A172 (cell line): Measurements from ENCODE around the gene SLC22A17. TPM values are rescaled to one million over a fixed set of nuclear protein-coding genes. Genes with fewer than 3 reads are reported as not detected.
"Not testable (repeated sequence)": the region's sequence is repeated elsewhere in the genome, so short reads cannot be mapped to it uniquely, and the experiment has no call there.

Source experiments
- DNase-seq: peaks from one replicate; pipeline ENCODE4 v3.0.0-alpha.2; 2015; ENCODE audit warnings: low spot score
- total RNA-seq: library from RNA; depleted of rRNA; stranded (reverse); fragments of >200 nt; shearing (Covaris generic); gene quantifications from 2 replicates; pipeline ENCODE4 v1.2.3, GENCODE V29; 2014; rRNA removed

The SLC22A17 gene
- total RNA-seq = 10.3 and 11.6 TPM in 2 replicates

- peak; percentile 57 for DNase-seq
These were observed at the start of gene SLC22A17 for GRCh38 chr14:23352506-23353432. Gene SLC22A17 (minus strand): TSS chr14:23352887.

GRCh38 chr14:23401291-23401690, 48.6 kb upstream of the SLC22A17 start:
- no peak for DNase-seq

- DNase-seq = not testable (repeated sequence)
These were observed 47.9 kb upstream of the SLC22A17 start for GRCh38 chr14:23400496-23401149.

- no peak for DNase-seq
These were observed 46.9 kb upstream of the SLC22A17 start for GRCh38 chr14:23399591-23399990.

- no peak for DNase-seq
These were observed 46.4 kb upstream of the SLC22A17 start for GRCh38 chr14:23399136-23399535.

- DNase-seq = no peak
These were observed 45.7 kb upstream of the SLC22A17 start for GRCh38 chr14:23398348-23398747.

- no peak for DNase-seq
These were observed 44.2 kb upstream of the SLC22A17 start for GRCh38 chr14:23396781-23397407.

GRCh38 chr14:23396126-23396525, 43.4 kb upstream of the SLC22A17 start:
- no peak for DNase-seq

GRCh38 chr14:23392613-23393012, 39.9 kb upstream of the SLC22A17 start:
- no peak for DNase-seq

GRCh38 chr14:23389871-23390270, 37.2 kb upstream of the SLC22A17 start:
- not testable (repeated sequence) for DNase-seq

- no peak for DNase-seq
These were observed 36.7 kb upstream of the SLC22A17 start for GRCh38 chr14:23389396-23389795.

- no peak for DNase-seq
These were observed 36.3 kb upstream of the SLC22A17 start for GRCh38 chr14:23388996-23389395.

GRCh38 chr14:23387916-23388882, 35.5 kb upstream of the SLC22A17 start:
- DNase-seq = no peak

- no peak for DNase-seq
These were observed 34.3 kb upstream of the SLC22A17 start for GRCh38 chr14:23386999-23387398.

- not testable (repeated sequence) for DNase-seq
These were observed 33.6 kb upstream of the SLC22A17 start for GRCh38 chr14:23386266-23386657.

- DNase-seq = no peak
These were observed 33.1 kb upstream of the SLC22A17 start for GRCh38 chr14:23385642-23386265.

- DNase-seq = no peak
These were observed 32.6 kb upstream of the SLC22A17 start for GRCh38 chr14:23385244-23385641.

GRCh38 chr14:23384364-23385080, 31.8 kb upstream of the SLC22A17 start:
- DNase-seq = no peak

- DNase-seq = no peak
These were observed 30.2 kb upstream of the SLC22A17 start for GRCh38 chr14:23382731-23383440.
